Measurements from ENCODE around the gene B4GALNT4. TPM values are rescaled to one million over a fixed set of nuclear protein-coding genes. Genes with fewer than 3 reads are reported as not detected.

Gene B4GALNT4
- polyA plus RNA-seq, 1 donor: 24.0 TPM

- no CpG with 5 or more reads among the region's 18 CpGs for WGBS (ENCODE audit: insufficient coverage, low lambda C conversion rate)
- peak overlapping the region; percentile 61 for H3K27ac ChIP-seq (ENCODE audit: low read length)
- H3K36me3 ChIP-seq (ENCODE audit: control insufficient read depth, insufficient read depth, low read length): no peaks in the 10 kb centered on the region
- H3K4me1 ChIP-seq (ENCODE audit: control insufficient read depth, insufficient read depth, low read length): peaks cover 36% of the 10 kb centered on the region
- no peaks in the 10 kb centered on the region for H3K27me3 ChIP-seq (ENCODE audit: control insufficient read depth, insufficient read depth, low read length)
- DNase-seq: peak in 1 of 2 donors; percentile 60
- H3K9me3 ChIP-seq (ENCODE audit: control insufficient read depth, low read depth, low read length): no peaks in the 10 kb centered on the region
- H3K4me3 ChIP-seq (ENCODE audit: low read length): no peak overlapping the region
These were observed 18.5 kb upstream of the B4GALNT4 start for GRCh38 chr11:350723-351255.

- Histone ChIP-seq H3K36me3 (ENCODE audit: control insufficient read depth, insufficient read depth, low read length) (no peaks in the 10 kb centered on the region), H3K9me3 (ENCODE audit: control insufficient read depth, low read depth, low read length) (no peaks in the 10 kb centered on the region), H3K4me3 (ENCODE audit: low read length) (no peak overlapping the region), H3K4me1 (ENCODE audit: control insufficient read depth, insufficient read depth, low read length) (peaks cover 36% of the 10 kb centered on the region), H3K27me3 (ENCODE audit: control insufficient read depth, insufficient read depth, low read length) (no peaks in the 10 kb centered on the region), H3K27ac (ENCODE audit: low read length) (no peak overlapping the region)
- no peak for DNase-seq
- WGBS (ENCODE audit: insufficient coverage, low lambda C conversion rate): 100% methylated on average over 1 of the region's 14 CpGs
These were observed 17.9 kb upstream of the B4GALNT4 start for GRCh38 chr11:351411-351810.

GRCh38 chr11:352456-353031, 16.8 kb upstream of the B4GALNT4 start:
- Histone ChIP-seq H3K36me3 (ENCODE audit: control insufficient read depth, insufficient read depth, low read length) (no peaks in the 10 kb centered on the region), H3K4me3 (ENCODE audit: low read length) (no peak overlapping the region), H3K9me3 (ENCODE audit: control insufficient read depth, low read depth, low read length) (peaks cover 6% of the 10 kb centered on the region), H3K27ac (ENCODE audit: low read length) (peak overlapping the region; percentile 43), H3K27me3 (ENCODE audit: control insufficient read depth, insufficient read depth, low read length) (no peaks in the 10 kb centered on the region), H3K4me1 (ENCODE audit: control insufficient read depth, insufficient read depth, low read length) (peaks cover 36% of the 10 kb centered on the region)
- 92% methylated on average over 2 of the region's 12 CpGs for WGBS (ENCODE audit: insufficient coverage, low lambda C conversion rate)
- DNase-seq: no peak

- 47% methylated on average over 2 of the region's 16 CpGs for WGBS (ENCODE audit: insufficient coverage, low lambda C conversion rate)
These were observed 16.0 kb upstream of the B4GALNT4 start for GRCh38 chr11:353179-353873.

GRCh38 chr11:355581-356458, 13.5 kb upstream of the B4GALNT4 start:
- Histone ChIP-seq H3K27me3 (ENCODE audit: control insufficient read depth, insufficient read depth, low read length) (peaks cover 2% of the 10 kb centered on the region), H3K4me1 (ENCODE audit: control insufficient read depth, insufficient read depth, low read length) (peaks cover 27% of the 10 kb centered on the region), H3K9me3 (ENCODE audit: control insufficient read depth, low read depth, low read length) (peaks cover 31% of the 10 kb centered on the region), H3K27ac (ENCODE audit: low read length) (peak overlapping the region; percentile 88), H3K36me3 (ENCODE audit: control insufficient read depth, insufficient read depth, low read length) (no peaks in the 10 kb centered on the region), H3K4me3 (ENCODE audit: low read length) (peak overlapping the region; percentile 37)
- no CpG with 5 or more reads among the region's 76 CpGs for WGBS (ENCODE audit: insufficient coverage, low lambda C conversion rate)
- peak; percentile 91 to 95 for DNase-seq

More at GRCh38 chr11:353179-353873, 16.0 kb upstream of the B4GALNT4 start:
- H3K9me3 ChIP-seq (ENCODE audit: control insufficient read depth, low read depth, low read length): peaks cover 14% of the 10 kb centered on the region
- H3K4me3 ChIP-seq (ENCODE audit: low read length): no peak overlapping the region
- H3K27me3 ChIP-seq (ENCODE audit: control insufficient read depth, insufficient read depth, low read length): no peaks in the 10 kb centered on the region
- peaks cover 36% of the 10 kb centered on the region for H3K4me1 ChIP-seq (ENCODE audit: control insufficient read depth, insufficient read depth, low read length)
- peak; percentile 62 to 71 for DNase-seq
- H3K36me3 ChIP-seq (ENCODE audit: control insufficient read depth, insufficient read depth, low read length): no peaks in the 10 kb centered on the region
- H3K27ac ChIP-seq (ENCODE audit: low read length): peak overlapping the region; percentile 43

GRCh38 chr11:356610-357009, 12.7 kb upstream of the B4GALNT4 start:
- no peak for DNase-seq
- Histone ChIP-seq H3K27ac (ENCODE audit: low read length) (no peak overlapping the region), H3K4me1 (ENCODE audit: control insufficient read depth, insufficient read depth, low read length) (peaks cover 20% of the 10 kb centered on the region), H3K36me3 (ENCODE audit: control insufficient read depth, insufficient read depth, low read length) (no peaks in the 10 kb centered on the region), H3K4me3 (ENCODE audit: low read length) (no peak overlapping the region), H3K9me3 (ENCODE audit: control insufficient read depth, low read depth, low read length) (peaks cover 39% of the 10 kb centered on the region), H3K27me3 (ENCODE audit: control insufficient read depth, insufficient read depth, low read length) (peaks cover 2% of the 10 kb centered on the region)
- WGBS (ENCODE audit: insufficient coverage, low lambda C conversion rate): no CpG with 5 or more reads among the region's 6 CpGs

- H3K27me3 ChIP-seq (ENCODE audit: control insufficient read depth, insufficient read depth, low read length): peaks cover 2% of the 10 kb centered on the region
- no peak for DNase-seq
- H3K4me3 ChIP-seq (ENCODE audit: low read length): no peak overlapping the region
- no peaks in the 10 kb centered on the region for H3K36me3 ChIP-seq (ENCODE audit: control insufficient read depth, insufficient read depth, low read length)
- WGBS (ENCODE audit: insufficient coverage, low lambda C conversion rate): no CpG with 5 or more reads among the region's 4 CpGs
- H3K27ac ChIP-seq (ENCODE audit: low read length): no peak overlapping the region
- peaks cover 44% of the 10 kb centered on the region for H3K9me3 ChIP-seq (ENCODE audit: control insufficient read depth, low read depth, low read length)
- peaks cover 20% of the 10 kb centered on the region for H3K4me1 ChIP-seq (ENCODE audit: control insufficient read depth, insufficient read depth, low read length)
These were observed 11.7 kb upstream of the B4GALNT4 start for GRCh38 chr11:357582-357981.

- no peak for DNase-seq
These were observed 11.0 kb upstream of the B4GALNT4 start for GRCh38 chr11:358129-358800.

GRCh38 chr11:359181-359714, 10.1 kb upstream of the B4GALNT4 start:
- no peak for DNase-seq
- H3K36me3 ChIP-seq (ENCODE audit: control insufficient read depth, insufficient read depth, low read length): no peaks in the 10 kb centered on the region
- no CpG with 5 or more reads among the region's 5 CpGs for WGBS (ENCODE audit: insufficient coverage, low lambda C conversion rate)
- no peak overlapping the region for H3K4me3 ChIP-seq (ENCODE audit: low read length)
- H3K9me3 ChIP-seq (ENCODE audit: control insufficient read depth, low read depth, low read length): peaks cover 50% of the 10 kb centered on the region
- peaks cover 6% of the 10 kb centered on the region for H3K4me1 ChIP-seq (ENCODE audit: control insufficient read depth, insufficient read depth, low read length)
- H3K27ac ChIP-seq (ENCODE audit: low read length): no peak overlapping the region
- peaks cover 2% of the 10 kb centered on the region for H3K27me3 ChIP-seq (ENCODE audit: control insufficient read depth, insufficient read depth, low read length)

More at GRCh38 chr11:358129-358800, 11.0 kb upstream of the B4GALNT4 start:
- no peak overlapping the region for H3K27ac ChIP-seq (ENCODE audit: low read length)
- H3K4me1 ChIP-seq (ENCODE audit: control insufficient read depth, insufficient read depth, low read length): peaks cover 15% of the 10 kb centered on the region
- no peaks in the 10 kb centered on the region for H3K36me3 ChIP-seq (ENCODE audit: control insufficient read depth, insufficient read depth, low read length)
- no peak overlapping the region for H3K4me3 ChIP-seq (ENCODE audit: low read length)
- peaks cover 2% of the 10 kb centered on the region for H3K27me3 ChIP-seq (ENCODE audit: control insufficient read depth, insufficient read depth, low read length)
- H3K9me3 ChIP-seq (ENCODE audit: control insufficient read depth, low read depth, low read length): peaks cover 48% of the 10 kb centered on the region
- 86% methylated on average over 4 of the region's 34 CpGs for WGBS (ENCODE audit: insufficient coverage, low lambda C conversion rate)

Data from large intestine (tissue), 3 donors.